ENCODE measurements around the gene GAS5. TPM values are rescaled to one million over a fixed set of nuclear protein-coding genes. Genes with fewer than 3 reads are reported as not detected.

Gene GAS5
- total RNA-seq, 1 donor from 2014 or later: 479 TPM

- TF ChIP-seq CTCF (conservative IDR thresholded peaks at IDR 0.05): no peak
- Mint-ChIP-seq H3K36me3 (ENCODE audit: low read depth) (no peaks in the 10 kb centered on the region), H3K9me3 (no peaks in the 10 kb centered on the region), H3K4me3 (no peak overlapping the region), H3K27me3 (ENCODE audit: low read depth) (no peaks in the 10 kb centered on the region), H3K27ac (ENCODE audit: unreplicated experiment) (no peak overlapping the region), H3K4me1 (peaks cover 7% of the 10 kb centered on the region)
- no peak for DNase-seq (ENCODE audit: low read depth, low spot score)
These were observed 25.8 kb upstream of the GAS5 start for GRCh38 chr1:173893611-173894010.

DNA sequence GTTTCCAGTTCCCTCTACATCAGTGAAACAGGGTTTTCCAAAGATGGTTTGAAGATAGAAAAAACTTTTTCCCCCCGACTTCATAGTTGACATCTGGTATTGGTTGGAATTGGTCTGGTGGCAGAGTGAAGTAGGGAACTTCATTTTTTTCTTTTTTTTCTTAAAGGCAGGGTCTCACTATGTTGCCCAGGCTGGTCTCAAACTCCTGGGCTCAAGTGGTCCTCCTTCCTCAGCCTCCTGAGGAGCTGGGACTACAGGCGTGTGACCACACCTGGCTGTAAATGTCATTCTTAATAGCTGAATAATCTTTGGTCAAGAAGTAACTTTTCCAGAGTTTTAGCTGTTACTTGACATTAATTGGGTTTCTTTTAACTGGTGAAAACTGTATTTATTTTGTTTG, 22.1 kb upstream of the GAS5 start:
- Mint-ChIP-seq H3K4me1 (peaks cover 7% of the 10 kb centered on the region), H3K36me3 (ENCODE audit: low read depth) (peaks cover 8% of the 10 kb centered on the region), H3K27me3 (ENCODE audit: low read depth) (no peaks in the 10 kb centered on the region), H3K9me3 (no peaks in the 10 kb centered on the region), H3K4me3 (no peak overlapping the region), H3K27ac (ENCODE audit: unreplicated experiment) (no peak overlapping the region)
- TF ChIP-seq CTCF (conservative IDR thresholded peaks at IDR 0.05): no peak
- DNase-seq (ENCODE audit: low read depth, low spot score): no peak

DNA sequence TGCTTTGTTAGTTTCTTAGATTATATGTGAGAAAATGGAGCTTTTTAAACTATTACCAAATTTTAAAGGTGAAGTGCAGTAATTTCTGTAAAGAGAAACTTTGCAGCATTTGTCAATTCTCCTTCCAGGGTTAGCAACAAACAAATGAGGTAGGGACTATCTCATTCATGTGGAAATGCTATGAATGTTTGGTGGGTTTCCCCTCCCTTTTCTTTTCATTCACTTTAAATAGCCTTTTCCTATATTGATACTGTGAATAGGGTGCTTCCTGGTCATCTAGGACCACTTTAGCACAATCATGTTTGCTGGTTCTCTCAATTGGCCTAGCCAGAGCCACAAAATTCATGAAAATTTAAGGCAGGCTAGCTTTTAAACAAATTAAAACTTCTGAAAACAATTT, 21.0 kb upstream of the GAS5 start:
- Mint-ChIP-seq H3K4me3 (no peak overlapping the region), H3K9me3 (no peaks in the 10 kb centered on the region), H3K36me3 (ENCODE audit: low read depth) (peaks cover 8% of the 10 kb centered on the region), H3K27me3 (ENCODE audit: low read depth) (no peaks in the 10 kb centered on the region), H3K27ac (ENCODE audit: unreplicated experiment) (no peak overlapping the region), H3K4me1 (peaks cover 7% of the 10 kb centered on the region)
- no peak for TF ChIP-seq CTCF (conservative IDR thresholded peaks at IDR 0.05)
- no peak for DNase-seq (ENCODE audit: low read depth, low spot score)

DNA sequence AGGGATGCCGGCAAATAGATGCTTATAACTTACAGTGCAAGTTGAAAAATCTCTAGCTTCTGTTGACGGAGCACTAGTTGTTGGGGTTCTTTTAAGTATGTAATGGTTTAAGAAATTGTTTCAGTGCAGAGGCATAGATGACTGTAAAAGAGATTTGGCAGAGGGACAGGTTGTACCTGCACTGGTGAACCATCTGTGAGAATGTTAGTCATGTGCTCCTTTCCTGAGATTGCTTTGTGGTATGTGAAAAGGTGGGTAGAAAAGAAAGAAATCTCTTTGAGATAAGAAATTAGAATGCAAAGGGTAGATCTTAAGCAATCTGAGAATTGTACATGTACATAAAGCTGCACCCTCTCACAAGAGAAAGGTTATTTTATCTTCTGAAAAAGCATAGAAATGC, 19.8 kb upstream of the GAS5 start:
- H3K9me3 Mint-ChIP-seq: no peaks in the 10 kb centered on the region
- peaks cover 7% of the 10 kb centered on the region for H3K4me1 Mint-ChIP-seq
- H3K4me3 Mint-ChIP-seq: no peak overlapping the region
- no peak for DNase-seq (ENCODE audit: low read depth, low spot score)
- H3K36me3 Mint-ChIP-seq (ENCODE audit: low read depth): peaks cover 8% of the 10 kb centered on the region
- no peak overlapping the region for H3K27ac Mint-ChIP-seq (ENCODE audit: unreplicated experiment)
- no peak for TF ChIP-seq CTCF (conservative IDR thresholded peaks at IDR 0.05)
- no peaks in the 10 kb centered on the region for H3K27me3 Mint-ChIP-seq (ENCODE audit: low read depth)

GRCh38 chr1:173886746-173887611, 19.2 kb upstream of the GAS5 start:
- H3K4me1 Mint-ChIP-seq: peaks cover 7% of the 10 kb centered on the region
- peaks cover 11% of the 10 kb centered on the region for H3K36me3 Mint-ChIP-seq (ENCODE audit: low read depth)
- DNase-seq (ENCODE audit: low read depth, low spot score): no peak
- H3K4me3 Mint-ChIP-seq: no peak overlapping the region
- H3K27ac Mint-ChIP-seq (ENCODE audit: unreplicated experiment): no peak overlapping the region
- no peaks in the 10 kb centered on the region for H3K9me3 Mint-ChIP-seq
- no peak for TF ChIP-seq CTCF (conservative IDR thresholded peaks at IDR 0.05)
- no peaks in the 10 kb centered on the region for H3K27me3 Mint-ChIP-seq (ENCODE audit: low read depth)
